Activated CD8-positive, alpha-beta memory T cell treated with anti-CD3 and anti-CD28 coated beads for 36 hours (primary cell): ENCODE results near the gene WDTC1. TPM values are rescaled to one million over a fixed set of nuclear protein-coding genes. Genes with fewer than 3 reads are reported as not detected.
"Not testable (repeated sequence)": the region's sequence is repeated elsewhere in the genome, so short reads cannot be mapped to it uniquely, and the experiment has no call there.

Source experiments
- CTCF ChIA-PET: fragments of 350-600 bp; sonication (Branson Sonifier 250); formaldehyde crosslinking; loops from one replicate; lab custom pipeline; 2021; ENCODE audit warnings: antibody characterized with exemption; lab: Charles Lee
- POLR2A ChIA-PET: fragments of 350-600 bp; sonication (Branson Sonifier 250); formaldehyde crosslinking; loops from one replicate; lab custom pipeline; 2021; ENCODE audit warnings: antibody characterized with exemption; lab: Charles Lee
- total RNA-seq, 2 experiments: library from RNA; stranded (reverse); gene quantifications; one replicate each; pipeline ENCODE4 v1.2.3, GENCODE V29; 2021

Gene WDTC1
- total RNA-seq, 2 experiments from 2014 or later: 19.1 to 20.1 TPM

DNA sequence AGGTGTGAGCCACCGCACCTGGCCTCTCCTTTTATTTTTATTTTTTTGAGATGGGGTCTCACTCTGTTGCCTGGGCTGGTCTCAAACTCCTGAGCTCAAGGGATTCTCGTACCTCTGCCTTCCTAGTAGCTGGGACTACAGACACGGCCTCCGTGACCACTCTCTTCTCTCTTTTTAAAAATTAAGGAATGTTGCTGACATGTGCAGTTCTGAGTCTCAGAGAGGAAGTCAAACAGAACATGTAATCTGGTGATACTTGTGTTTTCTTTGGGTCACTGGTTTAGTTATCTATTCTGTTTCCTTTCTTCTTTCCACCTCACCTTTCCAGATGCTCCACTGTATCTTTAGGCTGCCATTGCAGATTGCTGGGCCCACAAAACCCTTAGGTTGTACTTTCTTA is 2.7 kb downstream of the WDTC1 start:
- CTCF ChIA-PET: no interaction called here
- POLR2A ChIA-PET: interaction anchor here (0.6 kb wide), 1 partner anchor 55 kb away, joined by 5 read pairs; no protein-coding TSS in a partner anchor

DNA sequence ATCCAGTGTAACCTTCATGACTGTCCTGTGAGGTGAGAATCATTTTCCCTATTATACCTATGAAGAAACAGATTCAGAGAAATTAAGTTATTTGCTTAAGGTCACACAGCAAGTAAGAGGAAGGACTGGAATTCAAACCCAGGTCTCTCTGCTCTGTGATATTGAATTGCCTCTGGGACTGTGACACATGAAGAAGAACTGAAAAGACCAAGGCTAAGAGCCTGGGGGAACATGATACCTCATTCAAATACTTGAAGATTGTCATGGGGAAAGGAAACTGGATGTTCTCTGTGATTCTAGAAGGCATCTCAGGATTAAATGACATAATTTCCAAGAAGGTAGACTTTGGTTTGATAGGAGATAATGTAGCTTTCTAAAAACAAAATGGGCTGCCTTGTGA is 3.6 kb downstream of the WDTC1 start:
- CTCF ChIA-PET: interaction anchor here (1.0 kb wide), 1 partner anchor 46 kb away, joined by 3 read pairs; no protein-coding TSS in a partner anchor
- POLR2A ChIA-PET: no interaction called here

DNA sequence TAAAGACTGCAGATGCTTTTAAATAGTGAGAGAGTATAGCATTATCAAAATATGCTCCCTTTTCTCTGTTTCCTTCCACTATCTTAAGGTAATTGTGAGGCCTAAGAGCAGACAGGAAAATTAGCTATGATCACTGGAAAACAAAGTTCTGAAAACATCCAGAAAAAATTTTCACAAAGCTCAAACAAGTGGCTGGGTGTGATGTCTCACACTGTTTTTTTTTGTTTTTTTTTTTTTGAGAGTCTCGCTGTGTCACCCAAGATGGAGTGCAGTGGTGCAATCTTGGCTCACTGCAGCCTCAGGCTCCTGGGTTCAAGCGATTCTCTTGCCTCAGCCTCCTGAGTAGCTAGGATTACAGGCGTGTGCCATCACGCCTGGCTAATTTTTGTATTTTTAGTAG is 7.2 kb downstream of the WDTC1 start:
- CTCF ChIA-PET: interaction anchor here (1.3 to 1.5 kb wide), 3 partner anchors 10 to 1008 kb away, joined by 3 to 4 read pairs (median 3); partner anchors contain the start of gene CEP85
- POLR2A ChIA-PET: no interaction called here

DNA sequence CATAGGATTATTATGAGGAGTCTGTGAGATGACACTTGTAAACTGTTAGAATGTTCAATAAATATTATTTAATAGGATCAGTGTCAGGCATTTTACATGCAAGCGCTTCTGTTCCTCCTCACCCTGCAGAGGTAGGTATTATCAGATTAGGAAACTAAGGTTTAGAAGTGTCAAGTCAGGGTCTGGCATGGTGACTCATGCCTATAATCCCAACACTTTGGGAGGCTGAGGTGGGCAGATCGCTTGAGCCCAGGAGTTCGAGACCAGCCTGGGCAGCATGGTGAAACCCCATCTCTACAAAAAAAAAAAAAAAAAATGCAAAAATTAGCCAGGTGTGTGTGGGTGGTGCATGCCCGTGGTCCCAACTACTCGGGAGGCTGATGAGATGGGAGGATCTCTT is 9.2 kb downstream of the WDTC1 start:
- POLR2A ChIA-PET, CTCF ChIA-PET: not testable (repeated sequence)

DNA sequence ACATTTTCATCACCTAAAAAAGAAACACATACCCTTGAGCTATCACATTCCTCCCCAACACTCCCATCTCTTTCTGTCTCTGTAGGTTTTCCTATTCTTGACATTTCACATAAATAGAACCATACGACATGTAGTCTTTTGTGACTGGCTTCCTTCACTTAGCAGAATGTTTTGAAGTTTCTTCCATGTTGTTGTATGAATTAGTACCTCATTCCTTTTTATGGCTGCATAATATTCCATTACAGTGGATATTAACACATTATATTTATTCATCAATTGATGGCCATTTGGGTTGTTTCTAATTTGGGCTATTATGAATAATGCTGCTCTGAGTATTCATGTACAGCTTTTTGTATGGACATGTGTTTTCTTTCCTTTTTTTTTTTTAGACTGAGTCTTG is 11.8 kb downstream of the WDTC1 start:
- POLR2A ChIA-PET: no interaction called here
- CTCF ChIA-PET: interaction anchor here (1.5 kb wide), 1 partner anchor 21 kb away, joined by 3 read pairs; no protein-coding TSS in a partner anchor

DNA sequence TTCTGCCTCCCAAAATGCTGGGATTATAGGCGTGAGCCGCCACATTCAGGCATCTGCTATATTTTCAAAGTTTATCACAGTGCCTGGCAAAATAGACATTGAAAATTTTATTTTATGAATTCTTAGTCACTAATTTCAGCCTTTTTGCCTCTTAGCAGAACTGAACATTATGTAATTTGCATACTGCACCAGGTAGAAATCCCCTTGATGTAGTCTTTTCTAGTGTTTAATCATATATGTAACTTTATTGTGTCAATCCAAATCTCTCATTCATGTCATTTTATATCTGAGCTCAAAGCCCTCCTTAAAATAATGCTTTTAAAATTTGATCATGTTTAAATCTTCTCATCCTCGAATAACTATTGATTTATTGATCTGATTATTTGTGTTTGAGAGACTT is 19.2 kb downstream of the WDTC1 start:
- POLR2A ChIA-PET: no interaction called here
- CTCF ChIA-PET: no interaction called here

DNA sequence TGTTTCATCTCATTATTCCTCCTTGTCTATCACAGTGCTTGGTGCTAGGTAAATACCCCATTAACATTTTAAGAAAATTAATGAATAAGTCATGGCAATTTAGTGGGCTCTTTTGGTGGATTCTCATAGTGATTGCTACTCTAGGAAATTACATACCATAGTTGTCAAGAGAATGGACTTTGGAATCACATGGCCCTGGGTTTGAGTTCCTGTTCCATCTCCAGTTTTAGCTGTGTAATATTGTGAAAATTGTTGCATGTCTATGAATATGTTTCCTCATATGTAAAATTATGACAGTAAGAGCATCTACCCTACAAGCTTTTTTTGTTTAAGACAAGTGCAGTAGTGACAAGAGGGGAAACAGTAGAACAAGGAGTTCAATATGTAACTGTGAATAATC is 20.7 kb downstream of the WDTC1 start:
- ChIA-PET POLR2A (interaction anchor here (0.5 to 0.6 kb wide), 2 partner anchors 44 to 158 kb away, joined by 3 read pairs; no protein-coding TSS in a partner anchor), CTCF (no interaction called here)

DNA sequence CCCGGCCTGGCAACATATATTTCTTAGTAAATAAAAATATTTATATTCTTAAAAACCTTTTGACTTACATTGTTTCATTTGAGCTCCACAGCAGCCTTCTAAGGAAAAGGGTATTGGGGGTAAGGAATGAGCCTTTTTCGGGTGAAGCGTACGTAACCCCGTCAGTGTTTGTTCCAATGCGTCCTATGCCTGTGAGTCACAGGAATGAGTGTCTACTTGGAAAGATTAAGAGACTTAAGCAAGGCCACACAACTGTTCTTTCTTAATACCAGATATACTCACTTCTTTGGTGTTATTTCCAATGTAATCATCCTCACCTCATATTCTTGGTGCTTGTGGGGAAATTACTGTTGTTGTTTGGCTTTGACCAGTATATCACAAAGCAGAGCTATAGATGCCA is 22.7 kb downstream of the WDTC1 start:
- POLR2A ChIA-PET: no interaction called here
- CTCF ChIA-PET: interaction anchor here (1.0 kb wide), 1 partner anchor 26 kb away, joined by 3 read pairs; no protein-coding TSS in a partner anchor

DNA sequence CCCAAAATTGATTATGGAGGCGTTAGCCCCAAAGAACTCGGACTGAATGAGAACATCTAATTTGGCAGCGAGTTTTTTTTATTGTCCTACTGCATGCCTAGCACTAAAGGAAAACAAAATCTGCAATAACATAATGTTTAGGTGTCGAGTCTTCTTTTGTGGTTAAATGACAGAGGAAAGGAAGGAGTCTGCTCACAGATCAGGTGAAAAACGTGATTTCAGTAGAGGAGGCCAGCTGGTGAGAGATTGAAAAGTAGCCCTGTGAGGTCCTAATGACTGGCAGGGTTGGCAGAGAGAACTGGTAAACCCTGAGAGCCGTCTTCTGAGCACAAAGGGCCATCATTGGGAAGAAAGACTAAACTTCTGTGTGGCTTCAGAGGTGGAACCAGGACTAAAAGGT is 24.2 kb downstream of the WDTC1 start:
- CTCF ChIA-PET: interaction anchor here (0.7 kb wide), 1 partner anchor 25 kb away, joined by 5 read pairs; no protein-coding TSS in a partner anchor
- POLR2A ChIA-PET: interaction anchor here (0.7 kb wide), 1 partner anchor 214 kb away, joined by 7 read pairs; no protein-coding TSS in a partner anchor

DNA sequence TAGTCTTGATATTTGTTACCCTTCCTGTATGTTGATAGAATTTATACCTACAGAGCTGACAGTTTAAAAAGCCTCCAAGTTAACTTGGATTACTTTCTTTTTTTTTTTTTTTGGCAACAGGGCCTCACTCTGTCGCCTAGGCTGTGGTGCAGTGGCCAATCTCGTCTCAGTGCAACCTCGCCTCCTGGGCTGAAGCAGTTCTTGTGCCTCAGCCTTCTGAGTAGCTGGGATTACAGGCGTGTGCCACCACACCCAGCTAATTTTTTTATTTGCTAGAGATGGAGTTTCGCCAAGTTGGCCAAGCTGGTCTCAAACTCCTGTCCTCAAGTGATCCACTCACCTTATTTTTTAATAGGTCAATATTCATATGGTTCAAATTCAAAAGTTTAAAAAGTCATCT is 32.7 kb downstream of the WDTC1 start:
- ChIA-PET CTCF (interaction anchor here (0.6 to 1.0 kb wide), 3 partner anchors 128 to 645 kb away, joined by 3 to 4 read pairs (median 3); no protein-coding TSS in a partner anchor), POLR2A (no interaction called here)

DNA sequence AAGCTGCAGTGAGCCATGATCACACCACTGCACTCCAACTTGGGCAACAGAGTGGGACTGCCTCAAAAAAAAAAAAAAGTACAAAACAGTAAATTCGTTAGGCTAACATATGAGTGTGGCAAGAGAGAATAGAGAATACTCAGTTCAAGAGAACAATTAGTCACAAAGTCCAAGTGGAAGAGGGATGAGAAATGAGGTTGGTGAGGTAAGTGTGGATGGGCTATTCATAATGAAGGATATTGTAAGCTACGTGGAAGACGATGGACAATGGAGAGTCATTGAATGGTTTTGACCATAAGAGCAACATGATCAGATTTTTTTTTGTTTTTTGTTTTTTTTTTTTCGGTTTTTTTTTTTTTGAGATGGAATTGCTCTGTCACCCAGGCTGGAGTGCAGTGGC is 34.8 kb downstream of the WDTC1 start:
- ChIA-PET POLR2A (no interaction called here), CTCF (no interaction called here)

DNA sequence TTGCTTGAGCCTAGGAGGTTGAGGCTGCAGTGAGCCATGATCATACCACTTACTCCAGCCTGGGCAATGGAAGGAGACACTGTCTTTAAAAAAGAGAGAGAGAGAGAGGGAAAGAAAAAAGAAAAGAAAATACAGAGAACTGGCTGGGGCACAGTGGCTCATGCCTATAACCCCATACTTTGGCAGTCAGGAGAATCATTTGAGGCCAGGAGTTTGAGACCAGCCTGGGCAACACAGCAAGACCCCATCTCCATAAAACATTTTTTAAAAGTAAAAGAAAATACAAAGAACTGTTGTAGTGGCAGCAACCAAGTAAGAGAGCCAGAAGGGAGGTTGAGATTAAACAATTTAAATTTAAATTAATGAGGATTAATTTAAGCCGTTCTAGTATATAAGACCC is 39.8 kb downstream of the WDTC1 start:
- POLR2A ChIA-PET: no interaction called here
- CTCF ChIA-PET: no interaction called here

DNA sequence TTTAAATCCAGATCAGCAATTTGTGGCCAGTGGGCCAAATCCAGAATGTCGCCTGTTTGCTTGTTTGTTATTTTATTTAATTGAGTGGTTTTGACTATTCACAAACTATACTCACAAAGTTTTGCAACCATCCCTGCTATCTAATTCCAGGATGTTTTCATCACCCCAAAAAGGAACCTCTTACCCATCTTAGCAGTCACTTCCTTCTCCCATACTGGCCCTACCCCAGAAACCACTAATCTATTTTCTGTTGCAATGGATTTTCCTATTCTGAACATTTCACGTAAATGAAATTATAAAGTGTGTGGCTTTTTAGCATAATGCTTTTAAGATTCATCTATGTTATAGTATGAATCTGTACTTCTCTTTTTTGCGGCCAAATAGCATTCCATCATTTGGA is 41.3 kb downstream of the WDTC1 start:
- ChIA-PET POLR2A (no interaction called here), CTCF (no interaction called here)

DNA sequence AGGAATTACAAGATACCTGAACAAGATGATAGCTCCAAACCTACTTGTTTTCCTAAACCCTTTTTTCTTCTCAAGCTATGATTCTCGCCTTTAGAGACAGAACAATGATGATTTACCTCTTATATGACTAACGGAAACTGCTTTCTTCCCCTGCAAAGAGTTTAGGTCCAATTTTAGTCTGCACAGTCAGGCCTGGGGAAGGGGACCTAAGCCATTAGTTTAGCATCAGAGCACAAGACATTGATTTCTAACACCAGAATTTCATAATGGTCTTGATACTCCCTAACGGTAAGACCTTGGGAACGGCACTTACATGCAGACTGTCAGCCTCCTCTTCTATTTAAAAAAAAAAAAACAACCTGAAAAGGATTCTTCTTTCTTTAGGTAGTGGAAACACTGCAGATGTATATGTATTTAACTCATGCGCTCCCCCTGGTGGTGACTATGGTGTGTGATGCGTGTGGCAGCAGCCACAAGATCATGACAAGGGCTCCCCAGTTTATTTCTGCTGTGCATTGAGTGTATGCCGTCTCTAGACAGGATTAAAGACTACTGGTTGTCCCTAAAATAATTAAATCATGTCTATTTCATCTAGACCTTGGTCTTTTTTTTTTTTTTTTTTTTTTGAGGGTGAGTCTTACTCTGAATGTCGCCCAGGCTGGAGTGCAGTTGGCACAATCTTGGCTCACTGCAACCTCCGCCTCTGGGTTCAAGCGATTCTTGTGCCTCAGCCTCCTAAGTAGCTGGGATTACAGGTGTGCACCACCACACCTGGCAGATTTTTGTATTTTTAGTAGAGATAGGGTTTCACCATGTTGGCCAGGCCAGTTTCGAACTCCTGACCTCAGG is 50.2 kb downstream of the WDTC1 start:
- ChIA-PET CTCF (interaction anchor here (0.6 to 4.2 kb wide), 26 partner anchors 9 to 454 kb away, joined by 3 to 34 read pairs (median 4); no protein-coding TSS in a partner anchor), POLR2A (no interaction called here)

DNA sequence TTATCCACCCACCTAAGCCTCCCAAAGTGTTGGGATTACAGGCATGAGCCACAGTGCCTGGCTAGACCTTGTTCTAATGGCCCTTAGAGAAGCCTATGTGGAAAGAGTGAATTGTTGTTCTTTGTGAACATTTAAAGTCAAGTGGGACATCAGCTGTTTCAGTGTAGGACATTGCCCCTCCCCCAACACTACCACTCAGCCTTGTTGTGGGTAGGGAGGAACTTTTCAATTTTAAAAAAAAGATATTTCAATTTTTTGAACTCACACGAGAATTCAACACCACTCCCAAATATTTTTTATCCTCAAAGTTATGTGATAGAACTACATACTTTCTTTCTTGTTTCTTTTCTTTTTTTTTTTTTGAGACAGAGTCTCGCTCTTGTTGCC is 50.8 kb downstream of the WDTC1 start:
- ChIA-PET CTCF (interaction anchor here (0.6 to 4.2 kb wide), 15 partner anchors 8 to 454 kb away, joined by 3 to 34 read pairs (median 4); no protein-coding TSS in a partner anchor), POLR2A (interaction anchor here (0.6 kb wide), 1 partner anchor 278 kb away, joined by 7 read pairs; no protein-coding TSS in a partner anchor)

DNA sequence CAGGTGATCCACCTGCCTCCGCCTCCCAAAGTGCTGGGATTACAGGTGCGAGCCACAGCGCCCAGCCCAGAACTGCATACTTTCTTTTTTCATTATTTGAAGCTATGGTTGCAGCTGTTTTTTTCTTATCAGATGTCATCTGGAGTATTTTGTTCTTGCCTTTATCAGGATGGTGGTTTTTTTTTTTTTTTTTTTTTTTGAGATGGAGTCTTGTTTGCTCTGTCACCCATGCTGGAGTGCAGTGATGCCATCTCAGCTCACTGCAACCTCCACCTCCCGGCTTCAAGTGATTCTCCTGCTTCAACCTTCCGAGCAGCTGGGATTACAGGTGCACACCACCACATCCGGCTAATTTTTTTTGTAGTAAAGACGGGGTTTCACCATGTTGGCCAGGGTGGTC is 51.4 kb downstream of the WDTC1 start:
- ChIA-PET CTCF (interaction anchor here (0.6 to 4.2 kb wide), 14 partner anchors 8 to 359 kb away, joined by 3 to 34 read pairs (median 4); no protein-coding TSS in a partner anchor), POLR2A (interaction anchor here (0.6 kb wide), 1 partner anchor 279 kb away, joined by 7 read pairs; no protein-coding TSS in a partner anchor)

DNA sequence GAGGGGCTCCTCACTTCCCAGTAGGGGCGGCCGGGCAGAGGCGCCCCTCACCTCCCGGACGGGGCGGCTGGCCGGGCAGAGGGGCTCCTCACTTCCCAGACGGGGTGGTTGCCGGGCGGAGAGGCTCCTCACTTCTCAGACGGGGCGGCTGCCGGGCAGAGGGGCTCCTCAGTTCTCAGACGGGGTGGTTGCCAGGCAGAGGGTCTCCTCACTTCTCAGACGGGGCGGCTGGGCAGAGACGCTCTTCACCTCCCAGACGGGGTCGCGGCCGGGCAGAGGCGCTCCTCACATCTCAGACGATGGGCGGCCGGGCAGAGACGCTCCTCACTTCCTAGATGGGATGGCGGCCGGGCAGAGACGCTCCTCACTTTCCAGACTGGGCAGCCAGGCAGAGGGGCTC is 54.7 kb downstream of the WDTC1 start:
- CTCF ChIA-PET, POLR2A ChIA-PET: not testable (repeated sequence)

DNA sequence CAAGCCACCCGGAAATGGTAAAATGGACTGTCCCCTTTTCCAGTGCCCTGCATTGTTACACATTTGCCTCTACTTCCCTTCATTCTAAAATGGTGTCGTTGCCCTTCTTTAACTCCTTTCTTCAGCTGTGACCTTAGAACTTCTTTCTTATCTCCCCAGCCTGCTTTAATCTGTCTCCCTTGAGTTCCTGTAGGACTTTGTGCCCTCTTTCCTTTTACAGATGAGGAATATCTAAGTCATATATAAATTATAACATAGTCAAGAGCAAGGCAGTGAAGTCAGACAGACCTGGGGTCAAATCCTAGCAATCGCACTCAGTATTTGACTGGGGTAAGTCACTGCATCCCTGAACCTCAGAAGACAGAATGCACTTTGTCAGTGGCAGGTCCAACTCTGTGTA is 56.1 kb downstream of the WDTC1 start:
- POLR2A ChIA-PET: no interaction called here

DNA sequence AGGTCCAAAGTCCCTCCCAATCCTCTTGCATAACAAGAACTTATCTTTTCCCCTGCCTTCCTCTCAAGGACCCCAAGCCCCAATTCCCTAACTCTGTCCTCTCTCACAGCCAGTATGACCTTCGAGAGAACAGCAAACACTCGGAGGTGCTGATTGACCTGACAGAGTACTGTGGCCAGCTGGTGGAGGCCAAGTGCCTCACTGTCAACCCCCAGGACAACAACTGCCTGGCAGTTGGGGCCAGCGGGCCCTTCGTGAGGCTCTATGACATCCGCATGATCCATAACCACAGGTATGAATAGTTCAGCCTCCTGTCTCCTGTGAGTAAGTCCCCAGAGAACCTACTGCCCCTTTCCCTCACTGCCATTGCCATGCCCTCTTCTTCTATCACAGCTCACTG is 57.7 kb downstream of the WDTC1 start:
- POLR2A ChIA-PET: interaction anchor here (0.6 kb wide), 1 partner anchor 55 kb away, joined by 5 read pairs; no protein-coding TSS in a partner anchor
- CTCF ChIA-PET: interaction anchor here (0.8 to 1.9 kb wide), 2 partner anchors 246 to 248 kb away, joined by 5 read pairs; no protein-coding TSS in a partner anchor

More for the DNA sequence above, 56.1 kb downstream of the WDTC1 start:
- CTCF ChIA-PET: interaction anchor here (0.6 to 1.9 kb wide), 3 partner anchors 10 to 244 kb away, joined by 3 to 5 read pairs (median 3); no protein-coding TSS in a partner anchor

DNA sequence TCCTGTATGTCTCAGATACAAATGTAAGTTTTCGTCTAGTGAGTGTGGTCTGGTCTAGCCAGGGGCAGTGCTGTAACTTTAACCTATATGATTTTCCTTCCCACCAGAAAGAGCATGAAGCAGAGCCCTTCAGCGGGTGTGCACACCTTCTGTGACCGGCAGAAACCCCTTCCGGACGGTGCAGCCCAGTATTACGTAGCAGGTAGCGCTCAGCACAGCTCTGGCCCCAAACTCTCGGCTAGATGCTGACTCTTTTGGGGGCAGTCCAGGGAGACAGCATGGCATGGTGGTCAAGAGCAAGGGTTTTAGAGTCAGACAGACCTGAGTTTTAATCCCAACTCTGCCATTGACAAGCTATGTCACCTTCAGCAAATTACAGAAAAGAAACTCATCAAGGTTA is 59.5 kb downstream of the WDTC1 start:
- ChIA-PET CTCF (interaction anchor here (0.6 to 10.4 kb wide), 6 partner anchors 8 to 191 kb away, joined by 3 to 159 read pairs (median 6); no protein-coding TSS in a partner anchor), POLR2A (no interaction called here)
